Endodermal cell (in vitro differentiated cells): ENCODE measurements around the gene SRD5A2. TPM values are rescaled to one million over a fixed set of nuclear protein-coding genes. Genes with fewer than 3 reads are reported as not detected.

Experiments
- DNase-seq: peaks from one replicate; pipeline ENCODE4 v3.0.0-alpha.2; 2017
- H3K27ac ChIP-seq: 2 replicates; pipeline ENCODE4 v1.5.1; 2013; ENCODE audit warnings: mild to moderate bottlenecking, low read depth, low read length, moderate library complexity
- H3K27me3 ChIP-seq: 2 replicates; pipeline ENCODE4 v1.6.1; 2013; ENCODE audit warnings: mild to moderate bottlenecking, low read length, moderate library complexity; ENCODE audit not compliant: insufficient read depth, control insufficient read depth, poor library complexity, severe bottlenecking
- H3K36me3 ChIP-seq: 2 replicates; pipeline ENCODE4 v1.7.0; 2013; ENCODE audit warnings: mild to moderate bottlenecking, low read length, moderate library complexity; ENCODE audit not compliant: control insufficient read depth, insufficient read depth
- H3K4me1 ChIP-seq: one replicate; pipeline ENCODE4 v1.7.0; 2013; ENCODE audit warnings: low read length; ENCODE audit not compliant: control insufficient read depth, insufficient read depth
- H3K4me3 ChIP-seq: 2 replicates; pipeline ENCODE4 v1.5.1; 2013; ENCODE audit warnings: mild to moderate bottlenecking, low read length, moderate library complexity
- H3K9ac ChIP-seq: 2 replicates; pipeline ENCODE4 v1.6.1; 2013; ENCODE audit warnings: mild to moderate bottlenecking, low read length, moderate library complexity; ENCODE audit not compliant: poor library complexity, severe bottlenecking; ENCODE audit errors: extremely low read depth
- H3K9me3 ChIP-seq: 2 replicates; pipeline ENCODE4 v1.6.1; 2013; ENCODE audit warnings: mild to moderate bottlenecking, low read length, moderate library complexity; ENCODE audit not compliant: control insufficient read depth
- H3K27ac Mint-ChIP-seq: 2 replicates; pipeline ENCODE4 v1.8.0; 2020; ENCODE audit warnings: mixed read lengths
- H3K27me3 Mint-ChIP-seq: 2 replicates; pipeline ENCODE4 v1.8.0; 2021; ENCODE audit warnings: mild to moderate bottlenecking, mixed read lengths; ENCODE audit not compliant: insufficient read depth
- H3K36me3 Mint-ChIP-seq: 2 replicates; pipeline ENCODE4 v1.8.0; 2020; ENCODE audit warnings: low read depth, mixed read lengths
- H3K4me1 Mint-ChIP-seq: 2 replicates; pipeline ENCODE4 v1.8.0; 2020; ENCODE audit warnings: mixed read lengths
- H3K4me3 Mint-ChIP-seq: 2 replicates; pipeline ENCODE4 v1.8.0; 2020; ENCODE audit warnings: mild to moderate bottlenecking, moderate library complexity, mixed read lengths
- H3K9me3 Mint-ChIP-seq: 2 replicates; pipeline ENCODE4 v1.8.0; 2020; ENCODE audit warnings: mild to moderate bottlenecking, mixed read lengths
- CTCF ChIP-seq: fragments of 200-600 bp; sonication (generic); conservative IDR thresholded peaks from 2 replicates; pipeline ENCODE4 v1.5.0; 2021; ENCODE audit warnings: antibody characterized with exemption, mild to moderate bottlenecking
- WGBS, 2 experiments: methylation state at CpG; one replicate each; pipeline versions ENCODE4 v1.1.5 to v1.1.7; 2013; ENCODE audit warnings: missing lambda C conversion rate in 2 of 2, mixed read lengths in 1 of 2; ENCODE audit not compliant: insufficient coverage in 1 of 2, insufficient read length in 1 of 2; 5-methylcytosine and 5-hydroxymethylcytosine counted together
- total RNA-seq, 2 donors: library from RNA; stranded (reverse); fragmentation: NEBNext Ultra II Directional in 1 of 2; extraction: Animal tissue kit (Norgen Biotek cat#: 25700) in 1 of 2; gene quantifications; 2 replicates in 1 of 2; 3 replicates in 1 of 2; pipeline ENCODE4 v1.2.1, GENCODE V29; 2021

The SRD5A2 gene
- total RNA-seq, 2 donors from 2014 or later = 0.07 TPM; not detected in 1

- no peak overlapping the region for H3K9ac ChIP-seq
- no peaks in the 10 kb centered on the region for H3K4me1 ChIP-seq
- Mint-ChIP-seq H3K4me1 (no peaks in the 10 kb centered on the region), H3K9me3 (peaks cover 9% of the 10 kb centered on the region), H3K27me3 (peaks cover 20% of the 10 kb centered on the region), H3K27ac (no peak overlapping the region), H3K36me3 (no peaks in the 10 kb centered on the region), H3K4me3 (no peak overlapping the region)
- no peak overlapping the region for H3K27ac ChIP-seq
- DNase-seq = no peak
- TF ChIP-seq CTCF = no peak
- no peaks in the 10 kb centered on the region for H3K36me3 ChIP-seq
- H3K4me3 ChIP-seq = no peak overlapping the region
- 78 to 92% methylated on average over 2 to 7 of the region's 7 CpGs for WGBS, 2 experiments
- peaks cover 30% of the 10 kb centered on the region for H3K27me3 ChIP-seq
- H3K9me3 ChIP-seq = no peaks in the 10 kb centered on the region
Observed at GRCh38 chr2:31558401-31559295, 22.1 kb downstream of the SRD5A2 start.

- Histone ChIP-seq H3K36me3 (no peaks in the 10 kb centered on the region), H3K4me1 (no peaks in the 10 kb centered on the region), H3K27me3 (peaks cover 31% of the 10 kb centered on the region), H3K9ac (no peak overlapping the region), H3K4me3 (no peak overlapping the region), H3K27ac (no peak overlapping the region), H3K9me3 (no peaks in the 10 kb centered on the region)
- Mint-ChIP-seq H3K27ac (no peak overlapping the region), H3K36me3 (no peaks in the 10 kb centered on the region), H3K4me3 (no peak overlapping the region), H3K4me1 (no peaks in the 10 kb centered on the region), H3K9me3 (peaks cover 19% of the 10 kb centered on the region), H3K27me3 (peaks cover 21% of the 10 kb centered on the region)
- DNase-seq = no peak
- no peak for TF ChIP-seq CTCF
Observed at GRCh38 chr2:31556940-31557339, 23.8 kb downstream of the SRD5A2 start.

- Histone ChIP-seq H3K9me3 (no peaks in the 10 kb centered on the region), H3K9ac (no peak overlapping the region), H3K27ac (no peak overlapping the region), H3K4me1 (no peaks in the 10 kb centered on the region), H3K36me3 (no peaks in the 10 kb centered on the region), H3K27me3 (peaks cover 29% of the 10 kb centered on the region), H3K4me3 (no peak overlapping the region)
- Mint-ChIP-seq H3K27me3 (peaks cover 21% of the 10 kb centered on the region), H3K27ac (no peak overlapping the region), H3K4me1 (no peaks in the 10 kb centered on the region), H3K36me3 (no peaks in the 10 kb centered on the region), H3K4me3 (no peak overlapping the region), H3K9me3 (peaks cover 19% of the 10 kb centered on the region)
- TF ChIP-seq CTCF = no peak
- DNase-seq = no peak
- WGBS, 2 experiments = 82 to 100% methylated on average over 1 to 3 of the region's 3 CpGs
Observed at GRCh38 chr2:31555967-31556706, 24.6 kb downstream of the SRD5A2 start.
